HuH-7 (cell line): ENCODE measurements around the gene SYNE2.

ENCODE experiments used
- DNase-seq: peaks from one replicate; pipeline ENCODE4 v3.0.0; 2011; ENCODE audit warnings: low spot score

SYNE2 gene

DNA sequence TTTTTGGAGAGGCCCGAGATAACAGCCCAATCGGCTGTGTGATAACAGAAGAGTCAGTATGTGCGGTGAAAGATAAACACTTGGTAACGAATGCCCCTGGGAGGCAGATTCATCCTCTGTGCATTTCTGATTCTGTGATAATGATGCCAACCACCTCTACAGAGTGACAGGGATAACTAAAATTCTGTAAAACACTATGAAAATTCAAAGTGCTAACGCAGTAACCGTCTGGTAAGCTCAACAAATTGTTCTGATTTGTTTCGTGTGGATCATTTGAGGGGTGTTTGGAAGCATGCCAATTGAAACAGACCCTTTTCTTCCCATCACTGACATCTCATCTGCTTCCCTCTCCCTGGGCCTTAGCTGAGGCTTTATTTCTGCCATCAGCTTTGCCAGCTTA, 365.0 kb downstream of the SYNE2 start:
- no peak for DNase-seq

DNA sequence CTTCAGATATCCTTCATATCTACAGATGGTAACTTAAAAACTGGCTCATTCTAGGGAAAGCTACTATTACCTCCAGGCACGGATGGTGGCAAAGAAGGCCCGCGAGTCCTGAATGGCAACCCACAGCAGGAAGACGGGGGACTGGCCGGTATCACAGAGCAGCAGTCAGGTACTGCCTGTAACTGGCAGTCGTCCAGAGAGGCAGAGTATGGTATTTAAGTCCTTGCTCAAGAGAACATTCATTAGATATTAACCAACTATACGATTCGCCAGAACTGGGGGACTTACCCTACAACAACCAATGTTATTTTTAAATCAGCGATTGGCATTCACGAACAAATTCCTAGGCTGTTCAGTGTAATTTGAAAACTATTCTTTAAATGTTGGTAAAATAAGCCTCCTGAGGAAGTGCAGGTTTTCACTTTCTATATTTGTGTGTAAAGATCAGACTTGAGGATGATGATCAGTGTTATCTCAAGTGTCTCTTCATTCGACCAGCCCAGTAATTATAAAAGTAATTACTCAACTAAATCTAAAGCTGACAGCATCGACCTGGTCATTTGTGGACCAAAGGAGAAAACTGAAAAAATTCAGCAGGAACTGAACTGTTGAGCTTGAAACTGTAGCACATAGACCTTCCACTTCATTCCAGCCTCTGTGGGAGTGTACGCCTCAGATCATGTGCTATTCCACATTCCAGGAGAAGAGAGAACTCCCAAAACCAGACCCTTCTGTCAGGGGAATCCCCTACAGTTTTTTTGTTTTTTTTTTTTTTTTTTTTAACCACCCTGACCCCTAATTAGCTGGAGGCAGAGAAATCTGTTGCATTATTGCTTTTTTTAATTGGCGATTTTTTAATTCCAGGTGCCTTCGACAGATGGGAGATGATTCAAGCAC, 365.8 kb downstream of the SYNE2 start:
- no peak for DNase-seq

DNA sequence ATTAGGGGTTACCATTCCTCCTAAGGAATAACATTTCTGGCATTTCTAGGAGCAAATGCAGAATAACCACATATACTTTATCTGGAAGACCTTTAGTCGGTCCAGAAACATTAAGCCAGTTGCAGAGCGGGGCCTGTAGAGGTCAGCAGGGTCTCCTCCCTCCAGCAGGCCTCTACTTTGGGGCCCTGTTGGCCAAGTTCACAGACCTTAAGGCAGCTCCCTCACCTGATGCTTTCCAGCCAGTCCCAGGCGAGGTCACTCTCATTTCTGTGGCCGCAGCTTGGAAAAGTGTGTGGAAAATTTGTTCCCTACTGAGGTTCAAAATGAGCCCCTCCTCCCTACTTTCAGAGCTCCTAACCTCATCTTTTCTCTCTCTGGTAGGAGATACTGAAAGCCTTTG, 367.3 kb downstream of the SYNE2 start:
- no peak for DNase-seq

DNA sequence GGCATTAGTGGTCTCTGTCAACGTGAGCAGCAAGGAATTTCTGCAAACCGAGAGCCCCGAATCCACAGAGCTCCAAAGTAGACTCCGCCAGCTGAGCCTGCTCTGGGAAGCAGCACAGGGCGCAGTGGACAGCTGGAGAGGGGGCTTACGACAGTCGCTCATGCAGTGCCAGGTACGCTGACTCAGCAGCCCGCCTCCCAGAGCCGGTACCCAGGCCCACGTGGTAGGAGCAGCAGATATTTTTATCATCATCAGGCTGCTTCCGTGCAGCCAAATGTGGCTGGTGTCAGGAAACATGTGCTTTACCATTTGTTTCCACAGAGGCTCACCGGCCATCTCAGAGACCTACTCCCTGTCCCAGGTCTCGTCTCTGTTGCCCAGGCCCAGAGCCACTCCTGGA, 367.7 kb downstream of the SYNE2 start:
- DNase-seq, result no peak

DNA sequence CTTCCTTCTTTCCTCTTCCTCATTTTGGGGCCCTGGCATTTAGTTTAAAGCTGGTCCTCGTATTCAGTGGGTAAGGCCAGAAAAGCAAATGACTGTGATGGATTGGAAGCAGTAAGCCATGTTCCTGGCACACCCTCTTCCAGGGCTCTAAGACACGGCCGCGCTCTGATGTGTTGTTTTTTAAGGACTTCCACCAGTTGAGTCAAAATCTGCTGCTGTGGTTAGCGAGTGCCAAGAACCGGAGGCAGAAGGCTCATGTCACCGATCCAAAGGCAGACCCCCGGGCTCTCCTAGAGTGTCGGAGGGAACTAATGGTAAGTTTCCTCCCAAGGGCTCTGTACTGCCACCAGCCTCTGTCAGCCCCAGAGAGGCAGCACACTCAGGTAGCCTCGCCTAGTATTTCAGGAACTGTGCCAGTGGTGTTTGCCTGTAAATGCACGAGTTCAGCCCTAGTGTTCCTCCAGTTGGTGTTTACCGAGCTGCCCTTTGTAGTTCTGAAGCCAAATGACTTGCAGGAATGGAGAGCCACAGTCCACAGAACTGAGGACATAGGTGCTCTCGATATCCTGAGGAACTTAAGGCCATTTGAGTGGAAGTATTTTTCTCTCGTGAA, 368.7 kb downstream of the SYNE2 start:
- DNase-seq, result no peak

DNA sequence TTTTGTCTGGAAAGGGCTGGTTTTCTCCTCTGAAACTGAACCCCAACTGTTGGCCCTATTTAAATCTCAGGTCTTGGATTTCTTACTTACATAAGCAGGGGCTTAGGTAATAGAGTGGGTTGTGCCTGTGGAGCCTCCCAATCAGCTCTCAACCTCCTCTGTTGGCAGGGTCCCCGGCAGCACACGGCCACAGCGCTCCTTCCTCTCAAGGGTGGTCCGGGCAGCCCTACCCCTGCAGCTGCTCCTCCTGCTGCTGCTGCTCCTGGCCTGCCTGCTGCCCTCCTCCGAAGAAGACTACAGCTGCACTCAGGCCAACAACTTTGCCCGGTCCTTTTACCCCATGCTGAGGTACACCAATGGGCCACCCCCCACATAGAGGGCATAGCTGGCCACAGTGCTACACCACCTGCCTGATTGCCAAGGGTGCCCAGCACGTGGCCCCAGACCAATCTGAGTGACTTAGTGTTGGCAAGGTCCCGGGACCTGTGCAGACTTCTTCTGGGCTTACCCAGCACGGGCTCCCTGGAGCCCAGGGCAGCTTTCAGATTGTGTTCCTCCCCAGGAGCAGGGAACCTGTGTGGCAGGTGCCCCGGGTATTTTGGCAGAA, 372.4 kb downstream of the SYNE2 start:
- no peak for DNase-seq

DNA sequence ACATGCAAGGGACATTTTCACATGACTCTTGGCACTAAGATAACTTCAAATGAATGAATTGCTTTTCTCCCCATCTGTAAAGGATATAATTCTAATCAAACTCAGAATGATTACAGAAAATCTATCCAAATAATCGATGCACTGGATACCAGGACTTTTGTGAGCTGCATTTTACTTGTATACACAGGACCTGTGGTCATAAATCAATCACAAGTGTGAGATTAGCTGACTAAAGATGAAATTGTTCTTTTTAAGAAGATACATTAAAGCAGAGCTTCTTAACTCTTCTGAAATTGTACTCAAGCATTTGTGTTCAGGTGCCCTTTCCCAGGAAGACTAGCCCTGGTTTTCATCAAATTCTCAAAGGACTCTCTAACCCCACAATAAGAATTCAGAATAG, 375.1 kb downstream of the SYNE2 start:
- no peak for DNase-seq

DNA sequence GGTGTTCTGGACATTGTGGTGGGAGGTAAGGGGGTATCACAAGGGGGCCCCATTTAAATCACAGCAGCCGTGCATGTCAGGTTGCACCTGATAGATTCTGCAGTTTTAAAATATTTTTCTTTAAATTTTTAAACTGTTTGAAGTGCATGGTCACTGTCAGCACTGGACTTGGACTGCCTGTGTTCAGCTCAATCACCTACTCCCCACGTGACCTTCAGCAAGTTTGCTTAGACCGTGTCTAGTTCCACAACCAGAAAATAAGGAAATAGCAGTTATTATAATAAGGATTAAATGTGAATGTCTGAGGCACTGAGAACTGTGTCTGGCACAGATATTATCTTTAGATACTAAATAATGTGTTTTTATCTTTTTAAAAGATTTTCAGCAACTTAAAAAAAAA, 376.7 kb downstream of the SYNE2 start:
- no peak for DNase-seq

DNA sequence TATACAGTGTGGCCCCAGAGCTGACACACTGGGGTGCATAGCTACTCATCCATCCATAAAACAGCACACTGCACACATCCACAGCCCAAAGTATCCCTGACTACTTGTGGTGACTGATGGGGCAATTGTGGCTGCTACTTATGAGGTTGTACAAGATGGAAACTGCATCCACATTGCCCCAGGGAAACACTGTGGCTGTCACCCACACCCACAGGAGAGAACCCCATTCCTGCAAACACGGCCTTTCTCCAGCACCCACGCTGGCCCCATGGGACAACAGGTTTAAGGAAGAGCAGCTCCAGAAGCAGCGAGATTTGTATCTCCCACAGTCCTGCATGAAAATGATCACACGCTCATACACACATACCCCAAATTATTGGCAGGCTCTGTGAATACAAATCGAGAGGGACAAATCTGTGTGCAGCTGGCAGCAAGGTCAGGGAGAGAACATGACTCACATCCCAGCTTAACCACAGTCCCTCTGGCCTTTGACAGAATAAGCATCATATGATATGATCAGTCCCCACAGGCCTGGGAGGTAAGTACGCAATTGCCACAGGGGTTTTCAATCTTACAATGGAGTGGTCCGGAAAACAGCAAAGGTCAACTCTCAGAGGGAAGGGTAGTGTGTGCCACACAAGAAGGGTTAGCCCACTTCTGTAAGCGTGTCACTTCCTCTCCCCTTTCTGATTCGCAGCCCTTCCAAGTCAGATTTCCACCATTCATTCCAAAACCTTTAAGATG, 379.5 kb downstream of the SYNE2 start:
- DNase-seq, result no peak

DNA sequence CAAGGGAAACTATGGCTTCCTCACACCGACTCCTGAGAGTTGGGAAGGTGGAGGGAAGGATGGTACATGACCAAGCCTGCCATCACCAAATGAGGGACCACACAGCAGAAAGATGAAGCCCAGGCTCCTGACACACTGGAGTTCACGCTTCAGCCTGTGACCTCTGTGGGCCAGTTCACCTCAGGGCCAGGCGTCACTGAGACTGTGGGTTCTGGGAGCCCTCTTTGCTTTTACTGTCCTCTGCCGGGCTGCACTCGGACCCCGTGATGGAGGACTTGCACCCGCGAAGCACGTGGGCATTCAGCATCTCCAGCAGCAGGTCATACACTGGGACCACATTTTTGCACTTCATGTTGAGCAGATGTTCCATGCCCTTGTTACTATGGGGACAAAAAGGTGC, 380.1 kb downstream of the SYNE2 start:
- DNase-seq, result no peak

DNA sequence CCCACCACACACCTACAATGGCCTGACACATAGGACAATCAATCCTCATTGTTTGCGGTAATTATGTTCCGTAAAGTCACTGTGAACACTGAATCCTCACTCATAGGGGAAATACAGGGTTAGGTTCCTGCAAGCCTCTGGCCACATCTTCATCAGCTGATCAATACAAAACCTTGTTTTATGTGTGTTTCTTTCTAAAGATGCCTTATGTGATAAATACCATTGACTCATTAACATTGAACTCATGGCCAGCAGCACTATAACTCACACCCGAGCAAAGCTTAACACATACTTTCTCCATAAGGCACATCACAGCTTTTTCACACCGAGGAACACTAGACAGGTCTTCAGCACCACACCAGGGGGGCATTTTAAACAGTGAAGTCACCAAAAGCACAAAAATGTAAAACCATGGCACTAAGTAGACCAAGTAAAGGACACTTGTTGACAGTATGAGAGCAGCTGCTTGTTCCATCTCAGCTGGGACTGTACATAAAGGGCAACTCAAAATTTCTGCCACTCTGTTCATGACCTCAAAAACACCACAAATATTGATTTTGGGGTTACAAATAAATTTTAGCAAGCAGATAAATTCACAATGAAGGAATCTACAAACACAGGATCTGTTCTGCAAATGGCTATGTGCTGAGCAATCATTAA, 380.9 kb downstream of the SYNE2 start:
- no peak for DNase-seq

DNA sequence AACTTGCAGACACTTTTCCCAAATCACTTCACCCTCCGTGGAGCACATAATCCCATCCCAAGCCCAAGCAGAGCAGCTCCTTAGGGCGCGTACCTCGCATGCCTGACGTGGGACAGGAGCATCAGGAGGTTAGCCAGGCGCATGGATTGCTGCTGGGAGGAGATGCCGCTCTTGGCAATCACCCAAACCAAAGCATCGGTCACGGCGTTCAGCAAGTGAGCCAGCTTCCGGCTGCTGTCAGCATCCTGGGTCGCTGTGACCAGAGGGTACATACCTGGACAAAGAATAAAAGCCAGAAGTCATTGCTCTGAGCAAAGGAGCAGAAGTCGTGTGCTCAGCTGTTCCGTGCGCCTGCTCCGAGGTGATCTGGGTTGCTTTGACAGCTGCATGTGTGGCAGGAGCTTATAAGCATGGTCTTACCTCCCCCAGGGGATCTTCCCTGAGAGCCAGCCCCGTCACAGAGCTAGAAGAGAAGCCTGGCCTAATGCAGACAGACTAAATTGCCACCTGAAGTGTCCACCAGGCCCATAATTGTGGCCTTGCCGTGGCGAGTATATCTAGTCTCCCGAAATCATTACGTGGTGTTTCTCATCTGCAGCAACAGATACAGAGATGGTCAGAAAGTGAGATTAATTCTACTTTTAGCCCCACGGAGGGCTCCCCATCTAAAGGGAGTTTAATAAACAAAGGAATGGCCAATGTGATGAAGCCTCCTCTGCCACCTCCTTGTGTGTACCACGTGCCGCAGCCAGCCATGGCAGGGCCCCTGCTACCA, 382.3 kb downstream of the SYNE2 start:
- no peak for DNase-seq

DNA sequence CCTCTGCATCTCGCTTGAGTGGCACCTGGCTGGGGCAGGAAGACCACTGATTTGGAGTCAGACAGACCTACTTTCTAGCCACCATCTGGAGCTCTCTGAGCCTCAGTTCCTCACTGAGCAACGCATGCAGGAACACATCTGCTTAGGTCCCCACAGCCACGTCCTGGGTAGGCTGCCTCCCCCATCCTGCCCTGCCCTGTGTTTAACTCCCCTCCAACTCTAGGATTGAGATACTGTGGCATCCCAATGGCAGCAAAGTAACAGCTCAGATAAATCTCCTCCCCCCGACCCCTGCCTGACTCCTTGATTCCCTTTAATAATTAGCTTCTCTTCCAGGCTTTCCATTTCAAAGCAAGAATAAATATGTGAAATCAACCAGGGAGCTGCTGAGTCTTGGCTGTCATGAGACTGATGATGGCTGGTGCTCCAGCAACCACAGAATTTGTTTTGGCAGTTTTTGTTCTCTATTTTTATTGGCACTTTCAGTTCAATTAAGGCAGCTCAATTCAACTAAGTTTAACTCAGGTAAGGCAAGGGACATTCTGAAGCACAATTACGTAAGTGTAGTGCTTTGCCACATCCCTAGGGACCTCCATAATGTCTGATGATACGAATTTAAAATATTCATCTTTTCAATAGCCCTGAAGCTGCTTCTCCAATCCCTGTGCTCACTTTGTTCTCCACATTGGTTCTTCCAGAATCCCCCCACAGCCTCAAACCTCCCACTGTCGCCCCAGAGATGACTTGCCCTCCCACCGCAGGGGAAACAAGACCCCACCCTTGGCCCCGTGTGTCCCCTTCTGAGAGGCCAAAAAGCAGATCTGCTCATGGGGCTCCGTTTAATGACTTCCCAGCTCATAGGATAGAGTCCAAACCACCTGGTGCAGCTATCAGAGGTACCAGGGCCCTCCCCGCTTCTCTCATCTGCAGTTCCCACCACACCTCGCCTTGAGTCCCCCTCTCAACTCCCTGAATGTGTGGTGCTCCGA, 383.1 kb downstream of the SYNE2 start:
- DNase-seq, result no peak

DNA sequence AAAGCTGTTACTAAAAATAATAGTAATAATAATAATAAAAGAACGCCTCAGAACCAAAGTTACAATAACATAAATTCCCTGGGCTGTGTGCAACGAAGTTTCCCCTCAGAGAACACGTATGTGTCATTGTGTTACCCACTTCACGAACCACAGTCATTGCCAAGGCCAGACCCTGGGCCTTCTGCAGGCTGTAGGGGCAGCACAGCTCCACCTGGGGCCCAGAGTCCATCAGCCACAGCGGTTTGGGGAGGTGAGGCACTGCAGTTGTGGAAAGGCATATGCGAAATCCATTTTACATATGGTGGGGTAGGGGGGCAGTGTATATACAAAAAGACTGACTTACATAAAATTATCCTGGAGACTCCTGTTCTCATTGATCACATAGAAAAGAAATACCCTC, 385.2 kb downstream of the SYNE2 start:
- no peak for DNase-seq

DNA sequence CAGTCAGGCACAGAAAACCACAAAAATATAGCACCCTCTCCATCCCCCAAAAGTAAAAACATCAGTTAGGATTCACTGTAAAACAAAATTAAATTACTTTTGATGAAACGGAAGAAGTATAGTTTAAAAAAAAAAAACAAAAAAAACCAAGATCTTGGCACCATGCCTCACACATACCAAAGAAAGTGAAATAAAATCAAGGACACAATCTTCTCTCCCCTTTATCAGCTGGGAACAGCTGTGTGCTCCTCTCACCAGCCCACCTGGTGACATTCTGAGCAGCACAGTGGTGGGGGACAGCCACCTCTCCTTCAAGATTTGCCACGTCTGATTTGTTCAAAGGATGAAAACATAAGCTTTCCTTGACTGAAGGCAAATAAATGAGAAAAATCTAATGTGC, 385.8 kb downstream of the SYNE2 start:
- no peak for DNase-seq

DNA sequence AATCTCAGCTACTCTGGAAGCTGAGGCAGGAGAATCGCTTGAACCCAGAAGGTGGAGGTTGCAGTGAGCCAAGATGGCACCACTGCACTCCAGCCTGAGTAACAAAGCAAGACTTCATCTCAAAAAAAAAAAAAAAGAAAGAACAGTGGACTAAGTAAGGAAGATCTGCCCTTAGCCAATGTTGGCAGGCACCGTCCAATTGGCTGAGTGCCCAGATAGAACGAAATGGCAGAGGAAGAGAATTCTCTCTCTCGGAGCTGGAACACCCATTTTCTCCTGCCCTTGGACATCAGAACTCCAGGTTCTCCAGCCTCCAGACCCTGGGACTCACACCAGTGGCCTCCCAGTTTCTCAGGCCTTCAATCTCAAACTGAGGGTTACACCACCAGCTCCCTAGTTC, 391.5 kb downstream of the SYNE2 start:
- no peak for DNase-seq

DNA sequence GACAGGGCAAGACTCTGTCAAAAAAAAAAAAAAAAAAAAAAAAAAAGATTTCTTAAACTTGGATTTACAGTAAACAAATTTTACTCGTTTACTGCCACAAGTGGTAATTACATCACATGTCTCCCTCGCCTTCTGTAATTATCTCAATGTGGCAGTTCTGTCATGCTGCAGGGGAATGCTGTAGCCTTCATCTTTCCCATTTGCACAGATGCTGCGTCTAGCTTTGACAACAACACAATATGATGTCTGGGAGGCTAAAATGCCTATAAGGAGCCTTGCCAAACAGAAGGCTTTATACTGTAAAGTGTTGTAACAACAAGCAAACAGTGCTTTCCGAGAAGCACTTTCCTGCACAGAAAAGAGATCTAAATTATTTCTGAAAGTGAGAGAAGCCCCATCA, 392.7 kb downstream of the SYNE2 start:
- no peak for DNase-seq

DNA sequence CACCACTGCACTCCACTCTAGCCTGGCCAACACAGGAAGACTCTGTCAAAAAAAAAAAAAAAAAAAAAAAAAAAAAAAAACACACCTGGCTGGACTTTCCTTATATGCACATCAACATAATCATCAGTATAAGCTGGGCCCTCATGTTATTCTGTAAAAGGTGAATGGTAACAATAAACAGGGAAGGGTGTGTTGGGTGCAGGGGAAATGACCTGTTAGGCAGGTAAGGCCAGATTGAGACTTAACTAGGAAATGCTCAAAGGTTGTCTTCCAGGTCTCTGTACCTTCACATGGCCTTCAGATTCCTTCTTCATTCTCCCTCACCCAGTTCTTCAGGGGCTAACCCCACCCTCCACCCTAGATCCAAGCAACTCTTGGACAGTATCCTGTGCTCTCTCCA, 393.9 kb downstream of the SYNE2 start:
- no peak for DNase-seq

DNA sequence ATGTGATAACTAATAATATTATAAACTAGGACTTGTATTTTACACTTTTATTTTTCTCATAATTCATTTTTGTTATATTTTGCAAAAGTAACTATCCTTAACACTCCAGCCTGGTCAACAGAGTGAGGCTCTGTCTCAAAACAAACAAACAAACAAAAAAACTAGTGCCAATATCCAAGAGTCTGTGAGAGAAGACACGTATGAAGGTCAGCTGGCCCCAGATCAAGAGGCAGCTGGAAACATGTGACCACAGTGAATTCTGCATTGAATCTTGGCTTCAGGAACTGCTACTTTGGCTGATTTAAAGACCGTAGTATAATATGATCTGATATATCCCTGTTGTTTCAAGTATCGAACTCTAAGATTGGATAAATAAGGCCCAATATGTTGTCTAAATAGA, 394.4 kb downstream of the SYNE2 start:
- no peak for DNase-seq

DNA sequence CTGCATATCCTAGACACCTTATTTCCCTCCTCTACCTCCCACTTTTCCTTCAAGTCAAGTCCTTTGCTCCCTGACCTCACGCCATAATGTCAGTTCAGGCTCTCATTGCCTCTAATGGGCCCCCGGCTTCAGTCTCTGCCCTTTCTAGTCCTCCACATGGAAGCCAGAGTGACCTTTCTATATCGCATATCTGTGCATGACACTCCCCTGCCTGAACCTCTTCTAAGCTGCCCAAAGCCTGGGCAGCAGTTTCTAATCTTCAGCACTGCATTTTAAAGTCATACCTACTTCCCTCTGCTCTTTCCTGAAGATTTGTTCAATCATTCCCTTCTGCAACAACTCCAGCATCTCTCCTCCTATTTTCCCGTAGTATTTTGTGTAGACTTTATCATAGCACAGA, 395.9 kb downstream of the SYNE2 start:
- DNase-seq, result no peak
